Endodermal cell (in vitro differentiated cells): ENCODE data around the gene PAQR7. TPM values are rescaled to one million over a fixed set of nuclear protein-coding genes. Genes with fewer than 3 reads are reported as not detected.

Source experiments
- DNase-seq: peaks from one replicate; pipeline ENCODE4 v3.0.0-alpha.2; 2017
- H3K27ac ChIP-seq: 2 replicates; pipeline ENCODE4 v1.5.1; 2013; ENCODE audit warnings: mild to moderate bottlenecking, low read depth, low read length, moderate library complexity
- H3K27me3 ChIP-seq: 2 replicates; pipeline ENCODE4 v1.6.1; 2013; ENCODE audit warnings: mild to moderate bottlenecking, low read length, moderate library complexity; ENCODE audit not compliant: insufficient read depth, control insufficient read depth, poor library complexity, severe bottlenecking
- H3K36me3 ChIP-seq: 2 replicates; pipeline ENCODE4 v1.7.0; 2013; ENCODE audit warnings: mild to moderate bottlenecking, low read length, moderate library complexity; ENCODE audit not compliant: control insufficient read depth, insufficient read depth
- H3K4me1 ChIP-seq: one replicate; pipeline ENCODE4 v1.7.0; 2013; ENCODE audit warnings: low read length; ENCODE audit not compliant: control insufficient read depth, insufficient read depth
- H3K4me3 ChIP-seq: 2 replicates; pipeline ENCODE4 v1.5.1; 2013; ENCODE audit warnings: mild to moderate bottlenecking, low read length, moderate library complexity
- H3K9ac ChIP-seq: 2 replicates; pipeline ENCODE4 v1.6.1; 2013; ENCODE audit warnings: mild to moderate bottlenecking, low read length, moderate library complexity; ENCODE audit not compliant: poor library complexity, severe bottlenecking; ENCODE audit errors: extremely low read depth
- H3K9me3 ChIP-seq: 2 replicates; pipeline ENCODE4 v1.6.1; 2013; ENCODE audit warnings: mild to moderate bottlenecking, low read length, moderate library complexity; ENCODE audit not compliant: control insufficient read depth
- H3K27ac Mint-ChIP-seq: 2 replicates; pipeline ENCODE4 v1.8.0; 2020; ENCODE audit warnings: mixed read lengths
- H3K27me3 Mint-ChIP-seq: 2 replicates; pipeline ENCODE4 v1.8.0; 2021; ENCODE audit warnings: mild to moderate bottlenecking, mixed read lengths; ENCODE audit not compliant: insufficient read depth
- H3K36me3 Mint-ChIP-seq: 2 replicates; pipeline ENCODE4 v1.8.0; 2020; ENCODE audit warnings: low read depth, mixed read lengths
- H3K4me1 Mint-ChIP-seq: 2 replicates; pipeline ENCODE4 v1.8.0; 2020; ENCODE audit warnings: mixed read lengths
- H3K4me3 Mint-ChIP-seq: 2 replicates; pipeline ENCODE4 v1.8.0; 2020; ENCODE audit warnings: mild to moderate bottlenecking, moderate library complexity, mixed read lengths
- H3K9me3 Mint-ChIP-seq: 2 replicates; pipeline ENCODE4 v1.8.0; 2020; ENCODE audit warnings: mild to moderate bottlenecking, mixed read lengths
- WGBS, 2 experiments: methylation state at CpG; one replicate each; pipeline versions ENCODE4 v1.1.5 to v1.1.7; 2013; ENCODE audit warnings: missing lambda C conversion rate in 2 of 2, mixed read lengths in 1 of 2; ENCODE audit not compliant: insufficient coverage in 1 of 2, insufficient read length in 1 of 2; 5-methylcytosine and 5-hydroxymethylcytosine counted together
- total RNA-seq, 2 donors: library from RNA; stranded (reverse); fragmentation: NEBNext Ultra II Directional in 1 of 2; extraction: Animal tissue kit (Norgen Biotek cat#: 25700) in 1 of 2; gene quantifications; 2 replicates in 1 of 2; 3 replicates in 1 of 2; pipeline ENCODE4 v1.2.1, GENCODE V29; 2021
- TF ChIP-seq, protein P1 (sequence below): fragments of 200-600 bp; sonication (generic); conservative IDR thresholded peaks from 2 replicates; pipeline ENCODE4 v1.5.0; 2021; ENCODE audit warnings: antibody characterized with exemption, mild to moderate bottlenecking

Gene PAQR7
- total RNA-seq, 2 donors from 2014 or later = 11.7 to 15.0 TPM

GRCh38 chr1:25871704-25872494 lies 3.6 kb downstream of the PAQR7 start:
- Histone ChIP-seq H3K9ac (no peak overlapping the region), H3K9me3 (no peaks in the 10 kb centered on the region), H3K27me3 (no peaks in the 10 kb centered on the region), H3K4me3 (no peak overlapping the region), H3K27ac (no peak overlapping the region), H3K4me1 (peaks cover 3% of the 10 kb centered on the region), H3K36me3 (peaks cover 8% of the 10 kb centered on the region)
- 82 to 90% methylated on average over 6 to 9 of the region's 9 CpGs for WGBS, 2 experiments
- DNase-seq = no peak
- H3K27me3 Mint-ChIP-seq = no peaks in the 10 kb centered on the region
- H3K4me1 Mint-ChIP-seq = peaks cover 18% of the 10 kb centered on the region
- TF ChIP-seq, protein P1, sequence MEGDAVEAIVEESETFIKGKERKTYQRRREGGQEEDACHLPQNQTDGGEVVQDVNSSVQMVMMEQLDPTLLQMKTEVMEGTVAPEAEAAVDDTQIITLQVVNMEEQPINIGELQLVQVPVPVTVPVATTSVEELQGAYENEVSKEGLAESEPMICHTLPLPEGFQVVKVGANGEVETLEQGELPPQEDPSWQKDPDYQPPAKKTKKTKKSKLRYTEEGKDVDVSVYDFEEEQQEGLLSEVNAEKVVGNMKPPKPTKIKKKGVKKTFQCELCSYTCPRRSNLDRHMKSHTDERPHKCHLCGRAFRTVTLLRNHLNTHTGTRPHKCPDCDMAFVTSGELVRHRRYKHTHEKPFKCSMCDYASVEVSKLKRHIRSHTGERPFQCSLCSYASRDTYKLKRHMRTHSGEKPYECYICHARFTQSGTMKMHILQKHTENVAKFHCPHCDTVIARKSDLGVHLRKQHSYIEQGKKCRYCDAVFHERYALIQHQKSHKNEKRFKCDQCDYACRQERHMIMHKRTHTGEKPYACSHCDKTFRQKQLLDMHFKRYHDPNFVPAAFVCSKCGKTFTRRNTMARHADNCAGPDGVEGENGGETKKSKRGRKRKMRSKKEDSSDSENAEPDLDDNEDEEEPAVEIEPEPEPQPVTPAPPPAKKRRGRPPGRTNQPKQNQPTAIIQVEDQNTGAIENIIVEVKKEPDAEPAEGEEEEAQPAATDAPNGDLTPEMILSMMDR = no peak
- H3K27ac Mint-ChIP-seq = no peak overlapping the region
- no peak overlapping the region for H3K4me3 Mint-ChIP-seq
- H3K9me3 Mint-ChIP-seq = no peaks in the 10 kb centered on the region
- no peaks in the 10 kb centered on the region for H3K36me3 Mint-ChIP-seq

GRCh38 chr1:25871086-25871703 lies 4.3 kb downstream of the PAQR7 start:
- Histone ChIP-seq H3K36me3 (peaks cover 8% of the 10 kb centered on the region), H3K27ac (no peak overlapping the region), H3K9me3 (no peaks in the 10 kb centered on the region), H3K4me3 (no peak overlapping the region), H3K4me1 (peaks cover 3% of the 10 kb centered on the region), H3K27me3 (no peaks in the 10 kb centered on the region), H3K9ac (no peak overlapping the region)
- no peak overlapping the region for H3K27ac Mint-ChIP-seq
- no peak for DNase-seq
- H3K9me3 Mint-ChIP-seq = no peaks in the 10 kb centered on the region
- TF ChIP-seq, protein P1 = no peak
- no peaks in the 10 kb centered on the region for H3K27me3 Mint-ChIP-seq
- H3K4me1 Mint-ChIP-seq = peaks cover 11% of the 10 kb centered on the region
- 58 to 61% methylated on average over 3 to 5 of the region's 5 CpGs for WGBS, 2 experiments
- peaks cover 4% of the 10 kb centered on the region for H3K36me3 Mint-ChIP-seq
- H3K4me3 Mint-ChIP-seq = no peak overlapping the region

GRCh38 chr1:25870614-25871013 lies 4.9 kb downstream of the PAQR7 start:
- H3K27ac ChIP-seq = no peak overlapping the region
- no peaks in the 10 kb centered on the region for H3K27me3 ChIP-seq
- no peak overlapping the region for H3K9ac ChIP-seq
- TF ChIP-seq, protein P1 = no peak
- DNase-seq = no peak
- 89 to 100% methylated on average over 1 of the region's 1 CpG for WGBS, 2 experiments
- Mint-ChIP-seq H3K27ac (no peak overlapping the region), H3K9me3 (no peaks in the 10 kb centered on the region), H3K4me3 (no peak overlapping the region), H3K36me3 (peaks cover 9% of the 10 kb centered on the region), H3K27me3 (no peaks in the 10 kb centered on the region), H3K4me1 (peaks cover 9% of the 10 kb centered on the region)
- no peaks in the 10 kb centered on the region for H3K9me3 ChIP-seq
- peaks cover 8% of the 10 kb centered on the region for H3K36me3 ChIP-seq
- peaks cover 3% of the 10 kb centered on the region for H3K4me1 ChIP-seq
- H3K4me3 ChIP-seq = no peak overlapping the region
